GM18511 (cell line): ENCODE measurements around the gene COL17A1.
A peak's percentile ranks its signal among the peaks of the same experiment; 100 is the strongest.

Experiments
- ATAC-seq: cut with Tn5 transposase; IDR thresholded peaks from one replicate; pipeline ENCODE4 v1.9.1; 2021; ENCODE audit warnings: mild to moderate bottlenecking, moderate library complexity; ENCODE audit not compliant: unreplicated experiment

The COL17A1 gene

GRCh38 chr10:104085801-104086400, at the start of gene COL17A1:
COL17A1 (minus strand) TSS chr10:104085880; CDS start chr10:104080673, 5,207 bp downstream.
- ATAC-seq = no peak

DNA sequence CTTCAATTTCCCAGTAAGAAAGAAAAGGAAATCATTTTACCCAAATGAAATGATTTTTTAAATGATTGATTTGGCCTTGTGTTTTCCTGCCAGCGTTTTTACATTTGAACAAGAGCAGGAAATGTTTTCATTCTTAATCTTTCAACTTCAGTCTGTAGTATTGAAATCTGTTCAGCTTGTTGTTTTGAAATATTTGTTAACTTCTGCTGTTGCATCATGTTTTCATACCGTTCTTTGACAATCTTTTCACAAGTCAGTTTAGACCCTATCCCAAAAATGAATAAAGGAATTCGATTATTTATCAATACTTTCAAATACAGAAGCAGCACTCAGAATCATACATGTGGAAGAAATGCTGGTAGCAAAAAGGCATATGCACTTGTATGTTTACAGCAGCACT, 44.4 kb upstream of the COL17A1 start:
- no peak for ATAC-seq

DNA sequence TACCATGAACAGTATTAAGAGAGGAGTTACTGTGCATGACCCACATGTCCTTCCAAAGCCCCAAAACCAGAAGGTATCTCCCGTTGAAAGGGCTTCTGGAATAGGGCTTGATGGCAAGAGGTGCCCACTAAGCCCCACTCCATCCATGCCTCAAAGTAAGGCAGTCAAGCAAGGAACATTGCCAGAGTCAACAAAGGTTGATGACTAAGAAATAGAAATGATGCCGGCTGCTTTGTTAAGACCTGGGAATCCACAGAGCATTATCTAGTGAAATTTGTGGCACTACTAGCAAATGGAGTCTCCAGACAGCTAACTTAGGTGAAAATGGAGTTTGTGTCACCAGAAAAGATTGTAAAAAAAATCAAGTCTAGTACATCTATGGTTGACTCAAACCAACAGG, 42.5 kb upstream of the COL17A1 start:
- no peak for ATAC-seq

DNA sequence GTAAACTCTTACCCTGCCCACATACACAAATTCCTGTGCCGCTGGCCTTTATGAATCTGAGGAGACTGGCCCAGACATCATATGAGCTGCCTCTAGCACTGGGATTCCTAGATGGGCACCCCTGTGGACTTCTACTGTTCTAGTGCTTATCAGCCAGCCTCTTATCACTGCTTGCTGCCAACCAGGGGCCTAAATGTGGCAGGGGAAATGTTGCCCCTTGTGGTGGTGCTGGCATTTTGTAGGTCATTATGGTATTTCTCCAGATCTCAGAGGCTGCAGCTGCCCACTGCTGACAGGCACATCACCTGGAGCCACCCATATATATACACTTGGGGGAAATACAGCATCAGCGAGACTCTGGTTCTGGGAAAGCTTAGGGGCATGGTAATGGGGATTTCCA, 41.7 kb upstream of the COL17A1 start:
- peak; percentile 68 for ATAC-seq

GRCh38 chr10:104123397-104123796, 37.7 kb upstream of the COL17A1 start:
- ATAC-seq = no peak

DNA sequence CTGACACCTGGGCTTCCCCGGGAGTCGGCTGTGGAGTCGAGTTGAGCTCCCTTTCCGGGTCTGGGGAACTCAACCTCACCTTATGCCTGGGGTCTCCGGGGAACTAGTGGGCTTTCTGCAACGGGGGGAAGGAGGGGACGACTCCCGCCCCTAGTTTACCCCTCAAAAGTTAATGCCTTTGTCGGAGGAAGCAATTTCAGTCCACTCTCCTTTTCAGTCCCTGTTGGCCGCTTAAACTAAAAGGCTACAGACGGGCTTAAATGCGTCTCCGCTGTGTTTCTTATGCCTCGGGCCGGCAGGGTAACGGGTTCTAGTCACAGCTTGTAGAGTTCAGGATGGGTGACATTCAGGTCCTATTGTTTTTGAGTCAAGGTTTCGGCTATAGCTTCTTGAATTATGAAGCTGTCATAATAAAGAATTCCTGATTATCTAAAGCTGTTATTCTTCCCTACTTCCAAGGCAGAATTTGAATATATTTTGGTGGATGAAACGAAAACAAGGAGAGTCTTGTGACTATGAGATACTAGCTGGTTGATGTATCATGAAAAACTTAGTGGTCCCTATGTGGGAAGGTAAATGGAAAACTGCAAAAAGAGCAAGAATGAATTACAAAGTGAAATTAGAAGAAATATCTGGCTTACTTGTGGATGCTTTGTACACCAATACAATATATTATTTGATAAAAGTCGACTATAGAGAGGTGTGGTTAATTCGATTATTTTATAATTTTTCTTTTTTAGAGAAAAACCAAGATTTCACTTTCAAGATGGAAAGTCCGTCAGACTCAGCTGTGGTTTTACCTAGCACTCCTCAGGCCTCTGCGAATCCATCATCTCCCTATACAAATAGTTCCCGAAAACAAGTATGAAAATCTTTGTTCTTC, 36.8 kb upstream of the COL17A1 start:
- ATAC-seq = peak; percentile 14

- peak; percentile 91 for ATAC-seq
Observed at GRCh38 chr10:104121485-104122224, 36.0 kb upstream of the COL17A1 start, which contains the start of gene SFR1. SFR1 (plus strand) TSS chr10:104122171; CDS start chr10:104122184, 13 bp downstream.

DNA sequence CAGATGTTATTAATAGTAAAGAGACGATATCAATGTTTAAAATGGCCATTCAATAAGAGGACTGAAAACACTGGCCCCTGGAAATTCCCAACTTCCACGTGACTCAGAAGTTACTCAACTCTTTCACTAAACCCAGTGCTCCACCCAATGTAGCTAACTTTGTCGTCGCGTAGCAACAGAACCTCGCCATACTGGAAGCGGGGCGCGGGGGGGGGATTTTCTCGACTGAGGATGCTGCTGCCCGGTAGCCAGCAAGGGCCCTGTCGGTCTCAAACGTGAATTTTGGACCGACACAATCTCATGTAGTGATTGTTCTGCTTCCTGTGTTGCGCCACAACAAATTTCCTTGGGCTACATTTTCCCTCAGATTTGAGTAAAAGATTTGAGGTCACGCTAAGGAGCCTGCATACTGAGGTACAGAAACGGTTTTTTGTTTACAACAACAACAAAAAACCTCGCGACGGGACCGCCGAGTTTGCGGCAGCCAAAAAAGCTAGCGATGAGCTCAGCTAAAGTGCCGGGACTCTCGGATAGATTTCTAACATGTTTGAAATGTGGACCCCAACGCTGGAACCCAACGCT, 35.3 kb upstream of the COL17A1 start:
- peak; percentile 47 for ATAC-seq

GRCh38 chr10:104120512-104120902, 34.8 kb upstream of the COL17A1 start:
- ATAC-seq = no peak

DNA sequence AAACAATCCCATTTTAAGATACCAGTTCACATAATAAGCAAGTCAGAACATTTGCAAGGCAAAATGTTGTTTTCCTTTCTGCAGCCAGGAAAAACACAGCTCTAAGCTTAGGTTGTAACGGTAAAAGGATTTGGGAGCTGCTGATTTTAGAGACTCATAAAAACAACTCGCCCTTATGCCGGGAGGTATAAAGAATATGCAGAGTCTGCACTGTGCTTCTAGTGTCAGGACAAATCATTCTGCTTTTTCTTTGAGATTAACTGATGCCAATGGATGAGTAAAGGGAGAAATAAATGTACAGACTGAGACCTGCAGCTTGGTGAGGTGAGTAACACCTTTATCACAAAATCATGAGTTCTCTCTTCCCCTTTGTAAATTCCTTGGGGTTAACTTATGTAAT, 34.3 kb upstream of the COL17A1 start:
- no peak for ATAC-seq

GRCh38 chr10:104117839-104118323, 32.2 kb upstream of the COL17A1 start:
- no peak for ATAC-seq

DNA sequence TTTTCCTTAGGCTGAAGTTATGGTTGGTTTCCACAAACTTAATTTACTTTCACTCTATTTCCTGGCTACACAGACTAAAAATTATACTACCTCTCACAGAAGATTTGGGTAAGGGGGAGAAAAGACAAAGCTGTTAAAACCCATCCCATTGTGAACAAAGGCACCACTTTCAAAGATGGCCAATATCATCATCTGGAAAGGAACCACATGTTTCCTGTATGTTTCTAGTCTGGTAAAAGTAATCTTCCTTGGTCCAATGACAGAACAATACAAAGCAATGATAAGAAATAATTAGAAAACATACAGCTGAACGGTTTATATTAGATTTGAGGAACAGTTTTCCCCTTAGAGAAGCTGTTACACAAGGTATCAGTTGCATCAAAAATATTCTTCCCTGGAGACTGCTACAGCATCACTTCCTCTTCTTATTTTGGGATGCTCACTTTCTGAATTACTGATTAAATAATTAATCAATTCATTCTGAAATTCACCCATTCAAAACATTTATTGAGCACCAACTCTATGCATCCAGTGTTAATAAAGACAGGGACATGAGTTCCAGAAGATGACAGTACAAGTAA, 27.8 kb upstream of the COL17A1 start:
- no peak for ATAC-seq

DNA sequence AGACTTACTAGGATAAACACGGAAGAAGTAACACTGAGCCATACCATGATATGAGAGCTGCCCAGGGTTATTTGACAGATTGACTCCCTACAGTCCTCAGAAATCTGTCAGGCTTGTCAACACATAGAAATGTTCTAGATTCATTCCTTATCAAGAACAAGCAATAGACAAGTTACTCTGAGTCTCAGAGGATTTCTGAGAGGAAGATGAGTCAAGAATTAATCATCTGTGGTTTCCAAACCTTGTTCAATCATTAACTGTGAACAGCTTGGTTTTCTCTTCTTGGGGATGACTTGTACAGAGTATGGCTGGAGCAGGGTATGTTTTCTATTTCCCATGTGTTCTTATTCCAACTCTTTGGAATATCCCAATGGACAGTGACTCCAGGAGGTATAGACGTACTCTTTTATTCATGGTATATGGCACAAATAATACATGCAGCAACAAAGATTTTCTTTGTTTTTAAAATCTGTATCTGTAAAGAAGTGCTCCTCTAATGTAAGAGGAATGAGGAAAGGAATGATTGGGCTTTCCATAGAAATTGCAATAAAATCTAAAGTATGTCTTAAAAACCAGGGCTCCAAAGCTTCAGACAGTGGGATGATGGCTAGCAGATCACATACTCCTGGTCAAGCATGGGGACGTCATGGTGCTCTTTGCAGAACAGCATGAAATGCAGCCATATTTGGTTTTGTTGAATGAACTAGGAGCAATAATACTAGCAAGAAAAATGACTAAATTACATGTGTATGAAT, 24.4 kb upstream of the COL17A1 start:
- ATAC-seq = peak; percentile 99

- ATAC-seq = no peak
Observed at GRCh38 chr10:104104926-104105325, 19.2 kb upstream of the COL17A1 start.

GRCh38 chr10:104104418-104104817, 18.7 kb upstream of the COL17A1 start:
- ATAC-seq = no peak

- no peak for ATAC-seq
Observed at GRCh38 chr10:104103956-104104355, 18.3 kb upstream of the COL17A1 start.

- no peak for ATAC-seq
Observed at GRCh38 chr10:104101902-104102301, 16.2 kb upstream of the COL17A1 start.

DNA sequence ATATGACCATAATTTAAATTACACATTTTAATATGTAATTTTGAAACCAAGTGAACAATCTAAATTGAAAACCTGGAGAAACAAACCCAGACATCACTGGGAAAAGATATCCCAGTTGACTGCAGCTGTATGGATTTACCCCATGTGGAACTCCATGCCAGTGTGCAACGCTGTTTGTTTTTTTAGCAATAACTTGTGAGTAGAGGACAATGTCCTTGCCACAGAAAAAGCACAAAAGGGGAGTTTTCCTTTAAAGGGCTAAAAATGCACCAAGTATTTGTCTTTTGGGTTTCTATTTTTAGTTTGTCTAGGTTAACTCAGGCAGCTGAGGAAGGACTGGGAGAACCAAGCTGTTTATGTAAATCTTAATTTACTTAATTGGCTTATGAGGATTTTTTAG, 15.1 kb upstream of the COL17A1 start:
- ATAC-seq = no peak

DNA sequence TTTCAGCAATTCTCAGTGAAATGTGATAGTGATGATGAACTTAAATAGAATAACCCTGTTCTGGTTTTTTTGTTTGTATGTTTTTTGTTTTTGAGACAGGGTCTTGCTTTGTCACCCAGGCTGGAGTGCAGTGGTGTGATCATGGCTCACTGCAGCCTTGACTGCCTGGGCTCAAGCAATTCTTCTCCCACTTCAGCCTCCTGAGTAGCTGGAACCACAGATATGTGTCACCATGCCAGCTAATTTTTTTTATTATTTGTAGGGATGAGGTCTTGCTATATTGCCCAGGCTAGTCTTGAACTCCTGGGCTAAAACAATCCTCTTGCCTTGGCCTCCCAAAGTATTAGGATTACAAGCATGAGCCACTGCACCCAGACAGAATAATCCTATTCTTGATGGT, 14.3 kb upstream of the COL17A1 start:
- ATAC-seq = no peak

- no peak for ATAC-seq
Observed at GRCh38 chr10:104099269-104099668, 13.6 kb upstream of the COL17A1 start.
